ENCODE results near the gene CCDC127.

CCDC127 gene

DNA sequence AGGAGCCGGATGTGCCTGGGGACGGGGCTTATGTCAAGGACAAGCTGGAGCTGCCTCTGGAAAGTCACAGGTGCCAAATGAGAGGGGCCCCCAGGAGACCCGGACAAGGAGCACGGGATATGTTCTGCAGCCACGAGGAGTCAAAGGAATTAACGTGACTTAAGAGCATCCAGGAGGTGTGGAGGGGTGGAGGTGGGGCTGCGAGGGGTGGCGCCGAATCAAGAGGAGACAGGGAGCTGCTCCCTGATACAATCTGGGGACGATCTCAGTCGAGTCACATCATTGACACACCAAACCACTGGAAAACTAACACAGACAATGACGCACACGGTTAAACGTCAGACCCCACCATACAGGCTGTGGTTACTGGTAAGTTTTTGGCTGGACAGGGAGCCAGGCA lies 10.4 kb downstream of the CCDC127 start:
- POLR2A ChIA-PET (ENCODE audit: low non-redundant PET): no interaction called here
- DNase-seq (ENCODE audit: low spot score): no peak

DNA sequence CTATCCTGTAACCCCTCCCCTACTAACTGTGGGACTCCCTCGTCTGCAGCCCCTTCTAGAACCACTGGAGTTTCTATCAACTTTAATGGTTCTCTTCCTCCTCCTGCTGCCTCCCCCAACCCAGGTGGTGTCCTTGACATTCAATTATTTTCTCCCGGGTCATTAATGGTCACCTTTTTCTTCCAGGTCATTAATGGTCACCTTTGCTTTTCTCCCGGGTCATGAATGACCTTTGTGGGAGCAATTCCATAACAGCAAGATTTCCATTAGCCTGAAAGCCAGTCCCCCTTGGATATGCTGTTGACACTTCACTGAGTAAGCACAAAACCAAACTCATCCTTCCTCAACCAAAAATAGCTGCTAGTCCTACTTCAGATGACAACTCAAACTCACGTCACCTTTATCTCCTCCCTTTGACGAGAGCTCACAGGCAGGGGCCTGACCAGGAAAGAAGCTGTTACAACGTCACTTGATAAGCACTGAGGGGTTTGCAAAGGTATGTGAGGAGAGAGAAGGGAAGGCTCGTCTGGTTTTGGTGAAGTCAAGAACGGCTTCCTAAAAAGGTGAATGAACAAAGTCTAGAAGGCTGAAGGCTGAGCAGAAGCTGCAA lies 10.9 kb downstream of the CCDC127 start:
- no peak overlapping the region for H3K27ac ChIP-seq
- no peak for DNase-seq (ENCODE audit: low spot score)
- TF ChIP-seq, protein P1, sequence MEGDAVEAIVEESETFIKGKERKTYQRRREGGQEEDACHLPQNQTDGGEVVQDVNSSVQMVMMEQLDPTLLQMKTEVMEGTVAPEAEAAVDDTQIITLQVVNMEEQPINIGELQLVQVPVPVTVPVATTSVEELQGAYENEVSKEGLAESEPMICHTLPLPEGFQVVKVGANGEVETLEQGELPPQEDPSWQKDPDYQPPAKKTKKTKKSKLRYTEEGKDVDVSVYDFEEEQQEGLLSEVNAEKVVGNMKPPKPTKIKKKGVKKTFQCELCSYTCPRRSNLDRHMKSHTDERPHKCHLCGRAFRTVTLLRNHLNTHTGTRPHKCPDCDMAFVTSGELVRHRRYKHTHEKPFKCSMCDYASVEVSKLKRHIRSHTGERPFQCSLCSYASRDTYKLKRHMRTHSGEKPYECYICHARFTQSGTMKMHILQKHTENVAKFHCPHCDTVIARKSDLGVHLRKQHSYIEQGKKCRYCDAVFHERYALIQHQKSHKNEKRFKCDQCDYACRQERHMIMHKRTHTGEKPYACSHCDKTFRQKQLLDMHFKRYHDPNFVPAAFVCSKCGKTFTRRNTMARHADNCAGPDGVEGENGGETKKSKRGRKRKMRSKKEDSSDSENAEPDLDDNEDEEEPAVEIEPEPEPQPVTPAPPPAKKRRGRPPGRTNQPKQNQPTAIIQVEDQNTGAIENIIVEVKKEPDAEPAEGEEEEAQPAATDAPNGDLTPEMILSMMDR (conservative IDR thresholded peaks at IDR 0.05; ENCODE audit: low read depth): no peak
- ChIA-PET CTCF (no interaction called here), POLR2A (ENCODE audit: low non-redundant PET) (no interaction called here)

More for the DNA sequence above, 10.4 kb downstream of the CCDC127 start:
- CTCF ChIA-PET: no interaction called here
- TF ChIP-seq, protein P1 (conservative IDR thresholded peaks at IDR 0.05; ENCODE audit: low read depth): no peak
- H3K27ac ChIP-seq: no peak overlapping the region

DNA sequence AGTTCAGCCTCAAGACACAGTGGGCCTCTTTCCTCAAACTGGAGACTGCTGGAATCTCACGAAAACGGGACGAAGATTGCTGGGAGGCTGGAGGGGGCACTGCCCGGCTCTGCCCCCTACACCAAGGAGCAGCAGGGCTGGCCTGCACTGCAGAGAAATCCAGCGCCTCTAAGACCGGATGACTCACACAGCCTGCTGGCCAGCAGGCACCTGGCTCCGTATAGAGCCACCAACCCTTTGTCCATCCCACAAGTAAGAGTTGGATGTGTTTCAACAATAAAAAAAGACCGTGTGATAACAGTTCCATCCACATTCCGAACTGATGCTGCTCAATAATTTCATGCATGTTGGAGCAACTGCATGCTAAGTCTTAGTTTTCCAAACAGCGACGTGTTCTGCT lies 11.5 kb downstream of the CCDC127 start:
- TF ChIP-seq, protein P1 (conservative IDR thresholded peaks at IDR 0.05; ENCODE audit: low read depth): no peak
- ChIA-PET CTCF (no interaction called here), POLR2A (ENCODE audit: low non-redundant PET) (no interaction called here)
- no peak overlapping the region for H3K27ac ChIP-seq
- DNase-seq (ENCODE audit: low spot score): no peak

DNA sequence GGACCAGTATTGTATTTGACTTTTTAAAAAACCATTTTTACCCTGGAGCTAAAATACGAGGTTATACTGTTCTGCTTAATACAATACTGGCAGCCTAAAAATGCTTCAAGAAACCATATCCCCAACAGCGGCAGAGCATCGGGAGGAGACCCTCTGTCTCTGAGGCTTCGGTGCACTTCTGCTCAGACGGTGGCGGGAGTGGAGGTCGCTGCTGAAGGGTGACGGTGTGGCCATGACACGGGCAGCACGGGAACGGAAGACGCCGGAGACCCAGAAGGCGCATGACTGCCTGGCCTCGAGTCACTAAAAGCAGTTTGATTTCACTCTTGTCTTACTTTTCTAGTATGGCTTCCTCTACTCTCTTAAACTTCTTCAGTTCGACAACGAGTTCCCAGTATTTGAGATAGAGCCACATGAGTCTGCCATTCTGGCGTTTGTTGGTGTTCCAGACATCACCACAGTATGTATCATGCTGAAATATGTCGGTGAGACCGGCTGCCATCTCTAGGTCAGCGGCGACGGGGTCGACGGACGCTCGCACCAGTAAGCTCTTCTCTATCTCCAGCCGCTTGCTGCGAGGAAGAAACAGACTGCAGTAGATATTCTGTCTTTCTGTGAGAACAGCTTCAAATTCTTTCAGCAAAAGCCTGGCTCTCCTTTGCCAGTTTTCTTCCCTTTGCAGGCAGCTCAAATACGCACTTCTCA lies 12.8 kb downstream of the CCDC127 start:
- TF ChIP-seq, protein P1 (conservative IDR thresholded peaks at IDR 0.05; ENCODE audit: low read depth): no peak
- peak overlapping the region; percentile 12; the same call in 1 of the 2 replicates for H3K27ac ChIP-seq
- ChIA-PET CTCF (no interaction called here), POLR2A (ENCODE audit: low non-redundant PET) (no interaction called here)
- no peak for DNase-seq (ENCODE audit: low spot score)

DNA sequence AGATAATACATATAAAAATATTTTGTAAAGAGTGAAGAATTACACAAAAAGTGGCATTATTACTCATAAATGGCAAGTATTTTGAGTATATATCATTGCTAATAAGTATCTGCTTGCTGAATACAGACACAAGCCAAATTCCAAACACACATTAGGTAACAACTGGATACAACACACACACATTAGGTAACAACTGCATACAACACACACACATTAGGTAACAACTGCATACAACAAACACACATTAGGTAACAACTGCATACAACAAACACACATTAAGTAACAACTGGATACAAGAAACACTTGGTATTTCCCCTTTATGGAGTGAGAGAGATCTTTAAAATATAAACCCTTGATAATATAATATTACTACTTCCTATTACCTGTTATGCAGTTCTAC lies 13.5 kb downstream of the CCDC127 start:
- TF ChIP-seq, protein P1 (conservative IDR thresholded peaks at IDR 0.05; ENCODE audit: low read depth): no peak
- no peak overlapping the region for H3K27ac ChIP-seq
- ChIA-PET CTCF (no interaction called here), POLR2A (ENCODE audit: low non-redundant PET) (no interaction called here)
- DNase-seq (ENCODE audit: low spot score): no peak

DNA sequence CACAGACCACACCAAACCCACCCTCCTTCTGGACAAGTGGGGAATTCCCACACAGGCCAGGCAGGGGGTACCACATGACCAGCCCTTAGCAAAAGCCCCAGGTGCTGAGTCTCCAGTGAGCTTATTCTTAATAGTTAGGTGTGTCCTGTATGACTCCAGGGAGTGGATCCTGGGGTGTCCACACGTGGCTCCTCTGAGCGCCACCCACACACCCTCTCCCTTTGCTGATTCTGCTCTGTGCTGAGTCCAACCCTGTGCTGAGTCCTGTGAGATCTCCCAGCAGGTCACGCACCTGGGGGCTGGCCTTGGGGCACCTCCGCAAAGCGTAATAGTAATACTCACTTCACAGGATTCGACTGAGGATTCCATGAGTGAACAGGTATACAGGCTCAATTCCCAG lies 14.0 kb downstream of the CCDC127 start:
- POLR2A ChIA-PET (ENCODE audit: low non-redundant PET): no interaction called here
- DNase-seq (ENCODE audit: low spot score): no peak
- TF ChIP-seq, protein P1 (conservative IDR thresholded peaks at IDR 0.05; ENCODE audit: low read depth): no peak
- H3K27ac ChIP-seq: no peak overlapping the region
- CTCF ChIA-PET: no interaction called here

All from RWPE1 (cell line).